Right ventricle myocardium superior (tissue), 1 donor: Measurements from ENCODE around the gene QDPR. TPM values are rescaled to one million over a fixed set of nuclear protein-coding genes. Genes with fewer than 3 reads are reported as not detected.
A peak's percentile ranks its signal among the peaks of the same experiment; 100 is the strongest.

Source experiments
- ATAC-seq: fragments of 200-7000 bp; cut with Tn5 transposase; one replicate; pipeline ENCODE4 v1.9.1; 2020; ENCODE audit warnings: mild to moderate bottlenecking; ENCODE audit not compliant: poor library complexity
- DNase-seq: peaks from one replicate; pipeline ENCODE4 v3.0.0-alpha.2; 2020
- intact Hi-C: fragments of 100-400 bp; cut with DNase I; formaldehyde crosslinking; loops from one replicate; pipeline ENCODE4 v1.11.2; 2022
- total RNA-seq: library from RNA; stranded (reverse); fragmentation: NEBNext Ultra II Directional; extraction: Animal tissue kit (Norgen Biotek cat#: 25700); gene quantifications from one replicate; pipeline ENCODE4 v1.2.1, GENCODE V29; 2021
- donor health status: DM: no; HTN: yes; CAD: no; lungs with severe emphysema.

Gene QDPR
- total RNA-seq, 1 donor from 2014 or later, result 51.0 TPM

- no peak for DNase-seq
- no peak for ATAC-seq
- intact Hi-C loops, result no loop called here
Measured at GRCh38 chr4:17497890-17498523, 13.9 kb downstream of the QDPR start.

GRCh38 chr4:17494258-17495190 lies 17.4 kb downstream of the QDPR start:
- intact Hi-C loops, result no loop called here
- no peak for ATAC-seq

GRCh38 chr4:17493619-17494018 lies 18.3 kb downstream of the QDPR start:
- ATAC-seq, result no peak
- intact Hi-C loops, result no loop called here
- DNase-seq, result no peak

More at GRCh38 chr4:17494258-17495190, 17.4 kb downstream of the QDPR start:
- no peak for DNase-seq

GRCh38 chr4:17492876-17493275 lies 19.0 kb downstream of the QDPR start:
- ATAC-seq (no peak), DNase-seq (no peak)

GRCh38 chr4:17492058-17492741 lies 19.7 kb downstream of the QDPR start:
- DNase-seq (no peak), ATAC-seq (peak; percentile 25)
- intact Hi-C loops, result no loop called here

More at GRCh38 chr4:17492876-17493275, 19.0 kb downstream of the QDPR start:
- intact Hi-C loops, result no loop called here

GRCh38 chr4:17491196-17491595 lies 20.7 kb downstream of the QDPR start:
- ATAC-seq (no peak), DNase-seq (no peak)
- intact Hi-C loops, result no loop called here

- DNase-seq, result no peak
- no peak for ATAC-seq
- intact Hi-C loops, result no loop called here
Measured at GRCh38 chr4:17490575-17491059, 21.3 kb downstream of the QDPR start.

GRCh38 chr4:17489721-17490120 lies 22.2 kb downstream of the QDPR start:
- ATAC-seq (no peak), DNase-seq (no peak)
- intact Hi-C loops, result no loop called here

- DNase-seq (no peak), ATAC-seq (no peak)
- intact Hi-C loops, result no loop called here
Measured at GRCh38 chr4:17489123-17489522, 22.8 kb downstream of the QDPR start.

- DNase-seq, result no peak
- intact Hi-C loops, result no loop called here
- no peak for ATAC-seq
Measured at GRCh38 chr4:17482716-17483115, 29.2 kb downstream of the QDPR start.

GRCh38 chr4:17480955-17481354 lies 30.9 kb downstream of the QDPR start:
- ATAC-seq (no peak), DNase-seq (no peak)
- intact Hi-C loops, result no loop called here

GRCh38 chr4:17480210-17480927 lies 31.5 kb downstream of the QDPR start:
- intact Hi-C loops, result no loop called here
- DNase-seq (no peak), ATAC-seq (no peak)

GRCh38 chr4:17477774-17478472 lies 34.0 kb downstream of the QDPR start:
- no peak for DNase-seq

GRCh38 chr4:17476853-17477252 lies 35.0 kb downstream of the QDPR start:
- intact Hi-C loops, result no loop called here
- DNase-seq (no peak), ATAC-seq (no peak)

More at GRCh38 chr4:17477774-17478472, 34.0 kb downstream of the QDPR start:
- no peak for ATAC-seq
- intact Hi-C loops, result no loop called here

- no peak for ATAC-seq
- intact Hi-C loops, result no loop called here
Measured at GRCh38 chr4:17475481-17475880, 36.4 kb downstream of the QDPR start.

GRCh38 chr4:17469931-17470674 lies 41.8 kb downstream of the QDPR start:
- ATAC-seq (no peak), DNase-seq (no peak)
- intact Hi-C loops, result no loop called here

More at GRCh38 chr4:17475481-17475880, 36.4 kb downstream of the QDPR start:
- no peak for DNase-seq

- intact Hi-C loops, result no loop called here
- ATAC-seq (no peak), DNase-seq (no peak)
Measured at GRCh38 chr4:17468619-17469221, 43.2 kb downstream of the QDPR start.
